PC-9 (cell line): Measurements from ENCODE around the gene EVI5L.

Experiments
- EZH2 ChIP-seq: fragments of 200-600 bp; sonication (generic); IDR thresholded peaks from 2 replicates; pipeline ENCODE4 v1.8.0; 2017; ENCODE audit warnings: antibody characterized with exemption, low read depth
- TF ChIP-seq, protein P1 (sequence below): fragments of 200-600 bp; sonication (generic); conservative IDR thresholded peaks from 2 replicates; pipeline ENCODE4 v1.6.1; 2017; ENCODE audit warnings: mixed run types, antibody characterized with exemption, mild to moderate bottlenecking, moderate library complexity

DNA sequence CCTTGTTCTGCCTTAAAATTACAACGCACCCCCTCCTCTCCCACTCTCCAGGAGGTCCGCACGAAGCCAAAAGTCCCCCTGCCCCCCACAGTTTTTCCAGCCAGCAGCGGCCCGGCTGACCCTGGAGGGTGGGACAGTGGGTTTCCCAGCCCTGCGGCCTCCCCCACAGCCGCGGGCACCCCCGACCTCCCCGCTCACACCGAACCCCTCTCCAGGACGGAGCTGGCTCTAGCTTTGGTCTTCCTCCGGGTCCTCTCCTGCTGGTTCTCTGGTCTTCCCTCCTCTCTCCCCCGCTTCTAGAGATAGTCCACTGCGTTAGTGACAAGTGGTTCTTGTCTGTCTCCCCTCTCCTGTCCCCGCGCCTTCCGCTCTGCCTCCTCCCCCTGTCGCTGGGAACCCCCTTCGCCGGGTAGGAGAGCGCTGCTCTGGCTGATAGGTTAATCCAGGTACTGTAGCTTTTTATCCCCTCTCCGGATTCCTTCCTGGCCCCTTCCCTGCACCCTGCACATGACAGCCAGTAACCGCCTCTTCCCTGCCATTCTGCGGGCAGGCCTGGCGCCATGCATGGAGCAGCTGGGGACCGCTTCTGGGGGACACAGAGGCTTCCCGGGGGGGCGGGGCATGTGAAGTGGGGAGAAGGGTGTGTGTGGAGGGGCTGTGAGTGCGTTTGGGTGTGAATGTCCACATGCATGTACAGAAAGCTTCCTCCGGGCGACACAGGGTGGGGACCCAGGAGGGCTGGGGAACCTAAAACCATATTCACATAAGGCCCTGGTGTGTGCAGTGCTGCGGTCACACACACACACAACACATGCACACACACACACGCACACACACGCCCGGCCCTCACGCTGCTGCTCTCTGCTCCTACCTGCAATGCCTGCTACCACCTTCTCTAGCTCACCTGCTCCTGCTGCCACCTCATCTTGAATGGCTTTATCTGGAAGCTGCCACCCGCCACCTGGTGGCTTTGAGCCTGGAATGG is 27.0 kb downstream of the EVI5L start:
- TF ChIP-seq EZH2, result no peak
- TF ChIP-seq, protein P1, sequence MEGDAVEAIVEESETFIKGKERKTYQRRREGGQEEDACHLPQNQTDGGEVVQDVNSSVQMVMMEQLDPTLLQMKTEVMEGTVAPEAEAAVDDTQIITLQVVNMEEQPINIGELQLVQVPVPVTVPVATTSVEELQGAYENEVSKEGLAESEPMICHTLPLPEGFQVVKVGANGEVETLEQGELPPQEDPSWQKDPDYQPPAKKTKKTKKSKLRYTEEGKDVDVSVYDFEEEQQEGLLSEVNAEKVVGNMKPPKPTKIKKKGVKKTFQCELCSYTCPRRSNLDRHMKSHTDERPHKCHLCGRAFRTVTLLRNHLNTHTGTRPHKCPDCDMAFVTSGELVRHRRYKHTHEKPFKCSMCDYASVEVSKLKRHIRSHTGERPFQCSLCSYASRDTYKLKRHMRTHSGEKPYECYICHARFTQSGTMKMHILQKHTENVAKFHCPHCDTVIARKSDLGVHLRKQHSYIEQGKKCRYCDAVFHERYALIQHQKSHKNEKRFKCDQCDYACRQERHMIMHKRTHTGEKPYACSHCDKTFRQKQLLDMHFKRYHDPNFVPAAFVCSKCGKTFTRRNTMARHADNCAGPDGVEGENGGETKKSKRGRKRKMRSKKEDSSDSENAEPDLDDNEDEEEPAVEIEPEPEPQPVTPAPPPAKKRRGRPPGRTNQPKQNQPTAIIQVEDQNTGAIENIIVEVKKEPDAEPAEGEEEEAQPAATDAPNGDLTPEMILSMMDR, result no peak
